ENCODE data around the gene ELP6. TPM values are rescaled to one million over a fixed set of nuclear protein-coding genes. Genes with fewer than 3 reads are reported as not detected.

The ELP6 gene
- total RNA-seq, 1 experiment from 2014 or later, result 46.2 TPM

DNA sequence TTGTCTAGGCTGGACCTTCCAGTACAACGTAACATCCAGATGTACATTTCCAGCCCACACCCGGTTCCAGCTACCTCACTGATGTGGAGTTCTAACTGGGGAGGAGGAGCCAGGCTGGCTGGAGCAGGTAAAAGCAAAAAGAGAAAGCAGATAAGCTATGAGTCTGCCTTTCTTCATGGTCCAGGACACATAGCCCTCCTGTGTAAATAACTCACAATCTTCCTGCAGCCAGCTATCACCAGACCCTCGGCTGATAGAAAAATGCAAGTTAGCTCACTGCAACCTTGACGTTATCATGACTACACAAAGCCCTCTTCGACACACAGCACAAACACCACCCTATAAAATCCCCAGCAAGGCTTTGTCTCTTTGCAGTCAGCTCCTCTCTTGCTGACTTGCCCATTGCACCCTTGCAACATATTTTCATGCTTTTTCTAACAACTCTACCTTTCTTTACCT is 20.5 kb upstream of the ELP6 start:
- Histone ChIP-seq H3K36me3 (ENCODE audit: insufficient read depth, low read length, poor library complexity, severe bottlenecking) (no peaks in the 10 kb centered on the region), H3K4me3 (ENCODE audit: low read depth, low read length, poor library complexity, severe bottlenecking) (no peak overlapping the region), H3K9me3 (ENCODE audit: low read depth, low read length, poor library complexity, severe bottlenecking) (no peaks in the 10 kb centered on the region), H3K27ac (ENCODE audit: low read depth, low read length, poor library complexity, severe bottlenecking) (no peak overlapping the region), H3K4me1 (ENCODE audit: insufficient read depth, low read length, poor library complexity, severe bottlenecking) (no peaks in the 10 kb centered on the region), H3K27me3 (replicated peaks; ENCODE audit: insufficient read depth, low read depth, low read length, poor library complexity) (no peaks in the 10 kb centered on the region)
- ChIA-PET CTCF (no interaction called here), POLR2A (ENCODE audit: low non-redundant PET) (no interaction called here)
- no peak for DNase-seq (ENCODE audit: low spot score)
- intact Hi-C loops (cut with micrococcal nuclease; ENCODE audit: unreplicated experiment), result no loop called here
- no peak for TF ChIP-seq EZH2 (IDR thresholded peaks at IDR 0.05; ENCODE audit: borderline replicate concordance, low read depth, low read length, poor library complexity, severe bottlenecking)
- TF ChIP-seq, protein P1, sequence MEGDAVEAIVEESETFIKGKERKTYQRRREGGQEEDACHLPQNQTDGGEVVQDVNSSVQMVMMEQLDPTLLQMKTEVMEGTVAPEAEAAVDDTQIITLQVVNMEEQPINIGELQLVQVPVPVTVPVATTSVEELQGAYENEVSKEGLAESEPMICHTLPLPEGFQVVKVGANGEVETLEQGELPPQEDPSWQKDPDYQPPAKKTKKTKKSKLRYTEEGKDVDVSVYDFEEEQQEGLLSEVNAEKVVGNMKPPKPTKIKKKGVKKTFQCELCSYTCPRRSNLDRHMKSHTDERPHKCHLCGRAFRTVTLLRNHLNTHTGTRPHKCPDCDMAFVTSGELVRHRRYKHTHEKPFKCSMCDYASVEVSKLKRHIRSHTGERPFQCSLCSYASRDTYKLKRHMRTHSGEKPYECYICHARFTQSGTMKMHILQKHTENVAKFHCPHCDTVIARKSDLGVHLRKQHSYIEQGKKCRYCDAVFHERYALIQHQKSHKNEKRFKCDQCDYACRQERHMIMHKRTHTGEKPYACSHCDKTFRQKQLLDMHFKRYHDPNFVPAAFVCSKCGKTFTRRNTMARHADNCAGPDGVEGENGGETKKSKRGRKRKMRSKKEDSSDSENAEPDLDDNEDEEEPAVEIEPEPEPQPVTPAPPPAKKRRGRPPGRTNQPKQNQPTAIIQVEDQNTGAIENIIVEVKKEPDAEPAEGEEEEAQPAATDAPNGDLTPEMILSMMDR (conservative IDR thresholded peaks at IDR 0.05; ENCODE audit: low read depth, low read length), result no peak
- BruUV-seq (replicated peaks), result no TSS peak

DNA sequence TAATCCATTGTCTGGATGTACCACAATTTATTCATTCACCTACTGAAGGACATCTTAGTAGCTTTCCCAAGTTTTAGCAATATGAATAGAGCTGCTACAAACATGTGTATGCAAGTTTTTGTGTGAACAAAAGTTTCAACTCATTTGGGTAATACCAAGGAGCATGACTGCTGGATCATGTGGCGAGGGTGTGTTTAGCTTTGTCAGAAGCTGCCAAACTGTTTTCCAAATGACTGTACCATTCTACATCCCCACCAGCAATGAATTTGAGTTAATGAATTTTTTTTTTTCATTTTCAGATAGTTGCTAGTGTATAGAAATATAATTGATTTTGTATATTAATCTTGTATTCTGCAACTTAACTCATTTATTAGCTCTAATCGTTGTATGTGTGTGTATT is 20.0 kb upstream of the ELP6 start:
- TF ChIP-seq EZH2 (IDR thresholded peaks at IDR 0.05; ENCODE audit: borderline replicate concordance, low read depth, low read length, poor library complexity, severe bottlenecking), result no peak
- TF ChIP-seq, protein P1 (conservative IDR thresholded peaks at IDR 0.05; ENCODE audit: low read depth, low read length), result no peak
- no peak for DNase-seq (ENCODE audit: low spot score)
- ChIA-PET CTCF (no interaction called here), POLR2A (ENCODE audit: low non-redundant PET) (no interaction called here)
- H3K27me3 ChIP-seq (replicated peaks; ENCODE audit: insufficient read depth, low read depth, low read length, poor library complexity), result no peaks in the 10 kb centered on the region
- H3K27ac ChIP-seq (ENCODE audit: low read depth, low read length, poor library complexity, severe bottlenecking), result no peak overlapping the region
- no peak overlapping the region for H3K4me3 ChIP-seq (ENCODE audit: low read depth, low read length, poor library complexity, severe bottlenecking)
- no peaks in the 10 kb centered on the region for H3K36me3 ChIP-seq (ENCODE audit: insufficient read depth, low read length, poor library complexity, severe bottlenecking)
- H3K9me3 ChIP-seq (ENCODE audit: low read depth, low read length, poor library complexity, severe bottlenecking), result no peaks in the 10 kb centered on the region
- intact Hi-C loops (cut with micrococcal nuclease; ENCODE audit: unreplicated experiment), result no loop called here
- H3K4me1 ChIP-seq (ENCODE audit: insufficient read depth, low read length, poor library complexity, severe bottlenecking), result no peaks in the 10 kb centered on the region
- BruUV-seq (replicated peaks), result no TSS peak

DNA sequence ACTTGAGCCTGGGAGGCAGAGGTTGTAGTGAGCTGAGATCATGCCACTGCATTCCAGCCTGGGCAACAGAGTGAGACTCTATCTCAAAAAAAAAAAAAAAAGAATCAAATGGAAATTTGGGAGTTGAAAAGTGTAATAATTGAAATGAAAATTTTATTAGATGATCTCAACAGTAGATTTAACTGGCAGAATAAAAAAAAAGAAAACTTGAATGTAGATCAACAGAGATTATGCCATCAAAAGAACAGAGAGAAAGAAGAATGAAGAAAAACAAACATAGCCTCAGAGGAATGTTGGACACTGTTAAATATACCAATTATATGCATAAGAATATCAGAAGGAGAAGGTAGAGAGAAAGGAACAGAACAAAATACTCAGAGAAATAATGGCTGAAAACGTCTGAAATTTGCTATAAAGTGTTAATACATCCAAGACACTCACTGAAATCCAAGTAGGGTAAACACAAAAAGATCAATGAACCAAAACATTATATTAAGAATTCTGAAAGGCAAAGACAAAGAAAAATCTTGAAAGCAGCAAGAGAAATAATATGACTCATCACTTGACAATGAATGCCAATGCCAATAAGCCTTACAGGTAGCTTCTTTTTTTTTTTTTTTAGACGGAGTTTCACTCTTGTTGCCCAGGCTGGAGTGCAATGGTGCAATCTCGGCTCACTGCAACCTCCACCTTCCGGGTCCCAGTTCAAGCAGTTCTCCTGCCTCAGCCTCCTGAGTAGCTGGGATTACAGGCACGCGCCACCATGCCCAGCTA is 14.6 kb upstream of the ELP6 start:
- BruUV-seq (replicated peaks), result no TSS peak
- TF ChIP-seq, protein P1 (conservative IDR thresholded peaks at IDR 0.05; ENCODE audit: low read depth, low read length), result no peak
- no peak for TF ChIP-seq EZH2 (IDR thresholded peaks at IDR 0.05; ENCODE audit: borderline replicate concordance, low read depth, low read length, poor library complexity, severe bottlenecking)
- POLR2A ChIA-PET (ENCODE audit: low non-redundant PET), result no interaction called here
- no peak for DNase-seq (ENCODE audit: low spot score)
- no peaks in the 10 kb centered on the region for H3K4me1 ChIP-seq (ENCODE audit: insufficient read depth, low read length, poor library complexity, severe bottlenecking)
- CTCF ChIA-PET, result no interaction called here
- H3K27me3 ChIP-seq (replicated peaks; ENCODE audit: insufficient read depth, low read depth, low read length, poor library complexity), result no peaks in the 10 kb centered on the region
- no peak overlapping the region for H3K27ac ChIP-seq (ENCODE audit: low read depth, low read length, poor library complexity, severe bottlenecking)
- no peaks in the 10 kb centered on the region for H3K36me3 ChIP-seq (ENCODE audit: insufficient read depth, low read length, poor library complexity, severe bottlenecking)
- intact Hi-C loops (cut with micrococcal nuclease; ENCODE audit: unreplicated experiment), result no loop called here
- H3K4me3 ChIP-seq (ENCODE audit: low read depth, low read length, poor library complexity, severe bottlenecking), result no peak overlapping the region
- no peaks in the 10 kb centered on the region for H3K9me3 ChIP-seq (ENCODE audit: low read depth, low read length, poor library complexity, severe bottlenecking)

All from A673 (cell line).